Epithelial cell of prostate (primary cell): ENCODE data around the gene LPAR1.

Source experiments
- DNase-seq: peaks from one replicate; pipeline ENCODE4 v3.0.0-alpha.2; 2011; ENCODE audit warnings: low read depth, low spot score
- H3K27ac ChIP-seq: fragments of 450-650 bp; 2 replicates; pipeline ENCODE4 v1.5.1; 2017; ENCODE audit warnings: mild to moderate bottlenecking

Gene LPAR1

DNA sequence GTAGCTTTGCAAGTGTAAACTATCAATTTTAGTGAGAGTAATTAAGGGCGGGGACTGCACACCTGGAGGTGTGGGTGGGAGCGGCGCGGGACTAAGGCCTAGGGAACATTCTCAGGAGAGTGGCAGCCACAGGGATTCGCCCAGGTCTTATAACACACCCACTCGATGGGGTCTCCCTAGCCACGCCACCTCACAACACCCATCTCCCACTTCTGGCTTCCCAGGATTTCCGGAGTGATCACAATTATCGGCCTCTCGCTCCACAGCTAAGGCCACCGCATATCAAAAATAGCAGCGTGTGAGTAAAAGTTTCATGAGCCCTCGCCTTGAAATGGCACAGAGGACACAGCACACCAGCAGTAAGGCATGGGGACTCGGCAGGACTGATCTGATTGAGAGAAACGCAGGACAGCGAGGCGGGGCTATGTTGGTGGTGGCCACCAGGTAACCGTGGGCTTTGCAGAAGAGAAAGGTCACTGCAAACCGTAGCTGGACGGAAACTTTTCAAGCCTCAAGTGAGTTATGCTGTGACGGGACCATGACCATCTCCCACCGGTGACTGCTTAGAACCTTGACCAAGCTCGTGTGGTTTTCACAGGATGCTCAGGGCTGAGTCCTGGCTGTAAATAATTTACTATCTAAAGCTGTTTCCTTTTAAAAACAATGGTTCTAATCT lies 1.1 kb upstream of the LPAR1 start:
- no peak for DNase-seq
- H3K27ac ChIP-seq, result peak overlapping the region; percentile 94

DNA sequence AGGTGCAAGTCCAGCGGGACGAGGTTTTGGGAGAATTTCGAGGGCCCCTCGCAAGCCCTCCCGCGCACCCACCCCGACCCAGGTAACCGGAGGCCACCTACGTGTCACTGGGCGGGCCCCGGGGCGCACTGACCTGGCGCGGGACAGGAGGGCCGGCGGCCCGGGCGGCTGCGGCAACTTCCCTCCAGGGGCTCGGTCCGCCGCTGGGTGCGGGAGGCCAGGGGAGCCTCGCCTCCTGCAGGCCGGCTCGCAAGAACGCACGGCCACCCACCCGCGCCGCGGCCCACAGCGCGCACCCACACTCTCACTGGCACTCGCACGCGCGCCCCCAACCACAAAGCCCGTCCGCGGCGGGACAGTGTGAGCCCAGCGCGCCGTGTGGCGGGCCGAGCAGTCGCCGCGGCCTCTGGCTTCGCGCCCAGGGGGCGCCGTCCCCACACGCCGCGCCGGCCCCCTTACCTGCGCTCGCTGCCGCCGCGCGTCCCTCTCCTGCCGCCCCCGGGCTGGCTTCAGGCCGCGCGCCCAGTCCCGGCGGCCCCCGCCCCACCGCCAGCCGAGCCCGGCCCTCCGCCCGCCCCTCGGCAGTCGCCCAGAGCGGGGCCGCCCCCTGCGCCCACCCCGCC lies 451 bp downstream of the LPAR1 start:
- no peak for DNase-seq
- H3K27ac ChIP-seq, result peak overlapping the region; percentile 94

DNA sequence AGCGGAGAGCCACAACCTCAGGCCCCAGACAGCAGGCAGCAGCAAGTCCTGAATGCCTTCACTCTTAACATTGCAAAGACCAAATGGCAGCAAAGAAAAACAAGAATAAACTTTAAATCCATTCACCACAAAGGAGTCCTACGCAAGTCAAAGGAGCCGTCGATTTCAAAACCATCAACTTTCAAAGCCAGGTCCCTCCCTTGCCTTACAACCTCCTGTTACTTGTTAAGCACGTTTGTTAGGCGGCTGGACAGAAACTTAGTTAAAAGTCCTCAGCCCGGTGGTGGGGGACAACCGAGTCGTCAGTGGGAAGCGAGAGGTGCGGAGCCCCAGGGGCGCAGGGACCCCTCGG lies 938 bp downstream of the LPAR1 start:
- H3K27ac ChIP-seq, result peak overlapping the region; percentile 94
- DNase-seq, result no peak

DNA sequence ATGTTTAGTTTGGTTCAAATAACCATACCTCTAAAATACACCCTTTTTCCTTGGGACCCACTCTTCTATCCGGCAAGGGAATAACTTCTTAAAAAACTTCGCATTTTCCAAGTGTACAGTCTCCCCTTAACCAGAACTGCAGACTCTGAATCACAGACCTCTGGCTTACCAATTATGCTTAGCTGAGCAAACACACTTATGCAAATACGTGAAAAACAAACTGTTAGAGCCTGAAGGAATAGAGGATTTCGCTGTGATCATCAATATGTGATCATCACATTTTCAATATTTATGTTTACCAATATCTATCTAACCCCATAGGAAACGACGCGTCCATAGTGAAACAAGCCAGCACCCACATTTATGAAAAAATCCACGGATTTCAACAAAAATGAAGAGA lies 1.3 kb downstream of the LPAR1 start:
- no peak for DNase-seq
- peak overlapping the region; percentile 94 for H3K27ac ChIP-seq

DNA sequence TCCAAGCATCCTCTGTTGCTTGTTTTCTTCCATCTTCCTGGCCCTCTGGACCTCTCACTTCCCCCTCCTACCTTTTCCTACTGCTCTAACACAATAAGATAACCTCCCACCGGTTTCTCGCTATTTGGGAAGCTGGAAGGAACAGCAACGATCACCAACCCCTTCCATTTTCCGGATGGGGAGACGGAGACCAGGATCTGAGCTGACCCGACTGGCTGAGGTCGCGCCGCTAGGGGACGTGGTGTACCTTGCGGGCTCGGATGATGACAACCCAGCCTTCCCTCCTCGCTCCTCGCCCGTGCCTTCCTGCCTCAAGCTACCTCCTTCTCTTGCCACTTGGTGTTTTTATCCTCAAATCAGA lies 1.9 kb downstream of the LPAR1 start:
- no peak for DNase-seq

DNA sequence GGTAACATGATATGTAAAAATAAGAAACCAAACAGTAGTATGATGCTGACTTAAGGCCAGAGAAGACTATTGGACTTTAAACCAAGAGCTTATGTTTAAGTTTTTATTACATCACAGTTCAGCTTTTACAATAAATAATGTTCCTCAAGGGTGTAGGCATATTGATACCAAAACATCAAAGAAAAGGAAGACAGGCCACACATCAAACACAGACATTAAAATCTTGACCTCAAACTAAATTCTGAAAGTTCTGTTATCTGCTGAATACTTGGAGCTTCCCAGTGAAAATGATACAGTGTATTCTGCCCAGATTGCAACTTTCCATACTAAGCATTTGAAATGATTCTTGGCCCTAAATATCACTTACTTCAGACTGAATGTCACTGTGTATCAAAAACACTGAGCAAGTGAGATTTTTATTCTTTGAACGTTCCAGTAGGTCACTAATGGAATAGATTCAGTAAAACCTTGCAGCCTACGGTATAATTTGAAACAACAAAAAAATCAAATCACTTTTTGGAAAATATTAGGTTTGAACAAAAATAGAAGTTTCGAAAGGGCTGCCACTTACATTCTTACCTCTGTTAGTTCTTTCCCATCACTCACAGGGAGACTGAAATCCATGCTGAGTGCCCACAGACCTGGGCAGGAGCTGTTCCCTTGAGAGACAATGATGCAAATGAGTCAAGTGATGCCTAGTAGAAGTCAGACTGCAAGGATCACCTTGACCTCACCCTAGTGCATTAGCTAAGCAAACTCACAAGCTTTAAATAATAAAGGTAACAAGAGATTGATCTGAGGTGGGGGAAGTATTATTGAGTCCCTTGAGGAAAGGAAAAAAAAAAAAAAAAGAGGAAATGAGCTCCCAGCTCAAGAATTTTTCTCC lies 2.5 kb downstream of the LPAR1 start:
- peak overlapping the region; percentile 94 for H3K27ac ChIP-seq
- no peak for DNase-seq

More for the DNA sequence above, 1.9 kb downstream of the LPAR1 start:
- H3K27ac ChIP-seq, result peak overlapping the region; percentile 94

DNA sequence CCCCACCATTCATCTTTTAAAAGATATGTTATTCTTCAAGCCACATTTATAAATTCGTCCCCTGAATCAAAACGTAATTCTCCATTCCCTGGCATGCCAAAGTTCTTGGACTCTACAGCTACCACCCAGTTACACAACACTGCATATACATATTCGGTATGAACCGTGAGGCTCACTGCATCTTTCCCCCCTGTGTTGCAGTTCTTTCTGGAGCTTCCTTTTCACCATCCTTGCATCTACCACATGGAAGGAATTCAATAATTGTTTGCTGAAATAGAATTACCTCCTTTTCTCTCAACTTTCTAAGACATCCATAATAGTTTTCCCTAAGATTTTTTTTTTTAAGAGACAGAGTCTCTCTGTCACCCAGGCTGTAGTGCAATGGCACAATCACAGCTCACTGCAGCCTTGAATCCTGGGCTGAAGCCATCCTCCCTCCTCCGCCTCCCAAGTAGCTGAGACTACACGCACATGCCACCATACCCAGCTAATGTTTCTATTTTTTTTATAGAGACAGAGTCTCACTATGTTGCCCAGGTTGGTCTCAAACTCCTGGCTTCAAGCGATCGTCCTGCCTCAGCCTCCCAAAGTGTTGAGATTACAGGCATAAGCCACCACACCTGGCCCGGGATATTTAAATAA lies 3.3 kb downstream of the LPAR1 start:
- no peak for DNase-seq
- no peak overlapping the region for H3K27ac ChIP-seq

DNA sequence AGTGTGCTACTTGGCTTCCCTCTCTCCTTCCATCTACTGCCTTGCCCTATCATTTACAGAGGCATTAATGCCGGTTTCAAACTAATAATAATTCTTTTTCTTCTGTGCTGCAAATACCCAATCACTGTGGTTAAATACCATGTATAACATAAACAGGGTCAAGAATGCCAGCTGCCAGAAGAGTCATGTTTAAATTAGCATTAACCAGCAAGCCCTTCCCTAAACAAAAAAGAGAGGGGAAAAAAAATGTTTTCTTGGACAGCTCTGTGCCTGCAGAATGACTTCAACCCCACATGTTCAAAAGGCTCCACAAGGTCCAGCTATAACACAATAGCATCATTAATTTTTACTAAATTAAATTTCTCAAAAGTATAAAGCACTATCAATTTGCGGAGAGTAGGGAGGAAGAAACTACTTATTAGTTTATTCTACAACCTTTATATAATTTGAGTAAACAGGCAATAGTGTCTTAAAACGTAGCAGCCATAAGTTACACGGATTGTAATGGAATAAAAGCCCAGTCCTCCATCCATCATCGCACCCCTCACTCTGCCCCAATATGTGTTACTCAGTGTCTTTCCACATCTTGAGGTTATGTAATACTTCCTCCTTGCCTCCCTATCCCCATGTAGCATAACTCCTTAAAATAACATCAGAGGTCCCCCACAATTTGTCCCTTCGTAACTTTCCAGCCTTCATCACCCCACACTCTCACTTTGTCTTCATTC lies 3.9 kb downstream of the LPAR1 start:
- DNase-seq, result no peak
- no peak overlapping the region for H3K27ac ChIP-seq

DNA sequence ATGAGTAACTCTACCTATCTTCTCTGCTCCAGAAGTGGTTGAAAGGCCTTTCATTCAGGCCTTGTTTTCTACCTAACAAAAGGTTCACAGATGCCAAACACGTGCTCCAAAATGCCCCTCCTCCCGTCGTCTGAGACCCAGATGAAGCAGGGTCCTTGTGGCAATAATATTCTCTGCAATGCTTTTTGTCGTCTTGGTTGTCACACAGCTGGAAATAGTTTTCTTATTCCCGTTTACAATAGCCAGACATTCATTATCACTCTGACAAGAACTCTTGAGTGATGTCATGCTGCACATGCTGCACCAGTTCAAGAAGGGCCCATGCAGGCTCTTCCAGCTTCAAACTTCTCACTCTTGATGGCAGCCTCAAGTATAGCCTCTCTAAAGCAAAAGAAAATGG lies 7.8 kb downstream of the LPAR1 start:
- no peak for DNase-seq
- H3K27ac ChIP-seq, result no peak overlapping the region

DNA sequence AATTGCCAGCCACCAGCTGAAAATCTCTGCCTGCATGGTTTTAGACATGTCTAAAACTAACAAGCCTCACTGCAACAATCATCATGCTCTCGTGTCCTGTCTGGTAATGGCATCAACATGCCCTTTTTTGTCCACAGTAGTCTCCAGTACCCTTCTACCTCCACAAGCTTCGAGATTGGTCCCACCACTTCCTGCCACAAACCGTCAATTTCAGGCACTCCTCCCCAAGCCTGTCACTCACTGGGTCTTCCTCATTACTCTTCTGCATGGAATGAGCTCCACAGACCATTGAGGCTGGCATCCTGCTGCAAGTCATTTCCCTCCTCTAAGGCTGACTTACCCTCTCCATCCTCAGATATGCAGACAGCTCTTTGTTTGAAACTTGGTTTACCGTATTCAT lies 9.0 kb downstream of the LPAR1 start:
- DNase-seq, result no peak
- H3K27ac ChIP-seq, result no peak overlapping the region

DNA sequence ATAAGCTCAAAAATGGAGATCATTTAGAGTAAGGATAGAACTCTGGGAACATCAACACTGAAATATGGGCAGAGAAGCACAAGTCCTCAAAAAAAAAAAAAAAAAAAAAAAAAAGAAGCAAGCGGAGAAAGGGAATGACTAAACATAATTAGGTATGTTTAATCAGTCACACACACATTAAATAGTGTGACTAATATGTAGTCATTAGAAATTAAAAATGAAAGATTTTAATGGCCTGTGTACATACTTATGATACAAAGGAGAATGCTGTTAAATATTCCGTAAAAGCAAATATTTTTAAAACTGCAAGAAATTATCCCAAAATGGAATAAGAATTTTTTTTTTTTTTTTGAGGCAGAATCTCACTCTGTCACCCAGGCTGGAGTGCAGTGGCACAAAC lies 10.5 kb downstream of the LPAR1 start:
- no peak overlapping the region for H3K27ac ChIP-seq
- DNase-seq, result no peak

DNA sequence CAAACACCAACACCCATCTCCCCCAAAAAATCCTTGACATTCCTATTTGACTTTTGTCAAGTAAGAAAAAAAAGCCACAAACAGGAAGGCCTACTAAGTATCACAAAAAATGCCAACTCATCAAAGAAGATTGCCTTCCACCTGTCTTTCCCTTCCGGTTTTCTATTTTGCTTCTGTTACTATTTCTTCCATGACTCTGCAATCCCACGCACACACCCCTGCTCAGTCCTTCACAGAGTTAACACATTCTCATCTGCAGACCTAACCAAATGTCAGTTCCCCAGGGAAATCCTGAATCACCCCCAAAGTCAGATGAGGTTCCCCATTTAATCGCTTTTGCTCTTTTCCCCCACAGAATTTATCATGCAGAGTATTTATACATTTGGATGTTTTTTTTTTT lies 15.1 kb downstream of the LPAR1 start:
- no peak for DNase-seq
- H3K27ac ChIP-seq, result no peak overlapping the region

DNA sequence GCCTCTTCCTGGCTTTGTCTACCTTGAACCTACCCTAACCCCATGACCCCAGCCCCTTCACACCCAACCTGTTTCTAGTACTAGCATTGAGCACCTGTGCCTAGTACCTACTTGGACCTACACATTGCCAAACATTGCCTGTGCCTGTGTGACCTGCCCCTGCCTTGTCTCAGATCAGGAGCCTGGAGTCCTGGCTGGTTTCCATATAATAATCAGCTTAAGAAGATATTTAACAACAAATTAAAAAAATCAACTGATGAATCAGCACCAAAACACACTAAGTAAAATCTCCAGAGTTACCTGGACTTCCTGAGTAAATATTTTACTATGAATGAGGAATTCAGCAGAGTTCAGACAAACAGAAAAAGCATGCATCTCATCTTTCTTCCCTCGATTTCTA lies 17.7 kb downstream of the LPAR1 start:
- DNase-seq, result no peak
- H3K27ac ChIP-seq, result peak overlapping the region; percentile 7

DNA sequence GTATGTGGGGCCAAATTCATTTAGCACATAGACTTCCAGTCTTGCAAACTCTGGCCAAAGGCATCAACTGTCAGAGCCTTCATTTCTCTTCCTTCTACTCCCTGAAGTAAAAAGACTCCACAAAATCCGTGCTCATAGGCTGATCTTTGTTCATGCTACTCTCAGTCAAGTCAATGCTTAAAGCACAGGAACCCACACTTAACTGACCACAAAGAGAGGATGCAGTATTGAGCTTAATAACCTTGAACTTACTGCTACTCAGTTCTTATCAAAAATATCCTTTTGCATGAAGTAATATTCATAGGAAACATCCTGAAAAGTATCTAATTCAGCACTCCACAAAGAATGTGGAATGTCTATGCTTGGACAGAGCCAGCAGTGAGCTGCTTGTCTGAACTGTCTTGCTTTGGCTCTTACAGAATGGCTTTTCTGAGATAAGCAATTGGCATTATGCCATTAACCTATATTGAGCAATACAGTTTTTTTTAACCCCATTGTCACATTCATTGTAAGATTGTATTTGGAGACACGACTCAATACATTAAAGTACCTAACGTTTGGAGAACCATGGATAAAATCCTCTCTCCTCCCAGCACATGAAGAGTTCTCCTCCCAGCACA lies 21.7 kb downstream of the LPAR1 start:
- no peak overlapping the region for H3K27ac ChIP-seq
- DNase-seq, result no peak

DNA sequence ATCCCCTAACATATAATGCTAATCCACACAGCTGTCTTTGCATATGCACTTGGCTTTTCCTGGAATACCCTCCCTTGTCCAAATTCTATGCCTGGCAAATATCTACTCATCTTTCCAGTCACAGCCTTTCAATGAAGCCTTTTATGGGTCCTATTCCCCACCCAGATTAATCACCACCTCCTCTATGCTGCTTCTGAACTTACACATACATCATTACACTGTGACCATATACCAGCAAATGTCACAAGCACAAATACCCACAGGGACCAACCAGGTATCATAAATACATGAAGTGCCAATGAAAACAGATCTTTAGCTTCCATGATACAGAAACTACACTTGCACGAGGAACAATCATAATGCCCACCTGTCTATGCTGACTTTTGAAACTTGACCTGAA lies 22.3 kb downstream of the LPAR1 start:
- no peak for DNase-seq
- H3K27ac ChIP-seq, result no peak overlapping the region

DNA sequence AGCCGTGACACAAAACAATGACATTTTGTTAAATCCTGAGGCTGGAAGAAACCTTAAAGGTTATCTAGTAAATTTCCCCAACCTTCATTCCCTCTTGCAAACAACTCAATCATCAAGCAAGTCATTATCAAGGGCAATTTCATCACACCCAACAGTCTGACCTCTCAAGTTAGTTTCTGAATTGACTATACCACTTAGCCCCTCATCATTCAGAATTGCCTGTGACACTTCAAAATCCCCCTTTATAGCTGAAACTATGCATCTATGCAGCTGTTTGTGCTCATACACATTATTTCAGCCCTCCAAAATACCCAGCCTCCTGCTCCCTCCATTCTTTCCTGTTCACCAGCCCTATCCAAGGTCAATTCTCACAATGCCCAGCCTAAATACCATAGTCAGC lies 24.6 kb downstream of the LPAR1 start:
- DNase-seq, result no peak

DNA sequence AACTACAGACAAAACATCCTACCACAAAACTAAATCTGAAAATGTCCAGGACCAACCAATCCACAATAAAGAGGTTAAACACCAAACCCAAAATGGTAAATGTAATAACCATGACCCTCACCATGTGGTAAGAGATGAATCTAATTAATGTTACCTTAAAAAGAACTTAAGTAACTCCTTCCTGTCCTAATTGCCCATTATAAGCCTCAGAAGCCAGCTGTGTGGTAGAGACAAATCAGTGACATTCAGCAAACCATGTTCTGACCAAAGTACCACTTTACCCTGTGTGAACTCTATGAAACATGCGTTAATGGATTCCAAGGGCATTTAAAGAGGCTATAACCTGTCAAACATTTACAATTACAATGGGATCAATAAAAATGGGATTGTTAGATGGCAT lies 25.0 kb downstream of the LPAR1 start:
- no peak overlapping the region for H3K27ac ChIP-seq
- no peak for DNase-seq

More for the DNA sequence above, 24.6 kb downstream of the LPAR1 start:
- no peak overlapping the region for H3K27ac ChIP-seq

DNA sequence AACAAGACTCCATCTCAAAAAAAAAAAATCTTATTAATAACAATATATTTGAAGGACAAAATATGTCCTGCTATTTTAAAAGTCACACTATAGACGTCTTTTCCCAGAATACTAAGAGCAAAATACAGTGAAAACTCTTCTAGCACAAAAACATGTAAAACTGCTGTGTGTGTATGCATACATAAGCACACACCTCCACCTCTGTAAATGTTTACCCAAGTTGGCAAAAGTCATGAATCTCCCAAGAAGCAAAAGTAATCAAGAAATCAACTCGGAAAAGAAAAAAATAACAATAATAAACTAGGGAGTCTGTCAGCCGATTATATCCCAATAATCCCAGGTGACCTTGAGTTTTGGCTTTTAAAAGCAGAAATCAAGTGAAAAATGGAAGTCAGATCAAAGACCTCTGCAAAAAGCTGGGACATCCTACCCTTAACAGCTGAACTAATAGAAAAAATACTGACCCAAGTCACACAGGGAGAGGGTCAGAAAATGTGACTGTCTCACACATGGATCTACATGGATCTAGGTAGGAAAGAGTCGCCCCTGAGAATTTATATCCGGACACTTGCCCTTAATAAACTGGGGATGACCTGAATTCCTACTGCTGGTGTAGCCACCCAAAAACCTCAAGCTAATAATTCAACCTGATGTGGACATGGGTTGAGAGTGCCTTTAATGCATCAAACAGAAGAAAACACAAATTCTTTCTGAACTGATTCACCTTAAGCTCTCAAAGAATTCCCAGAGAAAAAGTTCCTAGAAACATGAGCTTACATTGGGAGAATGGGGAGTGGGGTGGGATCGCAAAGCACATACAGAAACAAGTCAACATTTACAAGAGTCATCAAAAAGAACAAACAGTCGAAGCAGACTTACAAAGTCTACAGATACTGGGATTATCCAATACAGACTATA lies 29.9 kb downstream of the LPAR1 start:
- DNase-seq, result no peak
- H3K27ac ChIP-seq, result no peak overlapping the region
